ENCODE measurements around the gene HBG1. TPM values are rescaled to one million over a fixed set of nuclear protein-coding genes. Genes with fewer than 3 reads are reported as not detected.

Gene HBG1
- total RNA-seq, 1 donor from 2014 or later: not detected

DNA sequence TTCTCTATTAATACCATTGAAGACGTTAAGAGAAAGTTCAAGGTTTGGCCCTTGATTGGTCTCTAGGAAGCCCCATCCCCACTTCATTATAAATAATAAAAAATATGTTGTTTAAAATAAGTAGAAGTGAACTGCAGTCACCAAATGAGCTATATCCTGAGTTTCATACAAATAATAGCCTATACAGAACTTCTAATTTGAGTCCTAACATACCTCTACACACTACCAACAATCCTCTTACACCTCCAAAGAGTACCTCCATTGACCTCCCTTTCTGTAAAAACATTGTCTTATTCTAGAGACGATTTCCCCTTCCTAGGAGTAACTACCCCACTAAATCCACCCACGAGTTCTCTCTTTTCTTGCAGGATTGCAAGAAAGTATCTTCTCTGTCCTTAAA lies 8.2 kb downstream of the HBG1 start:
- Histone ChIP-seq H3K27me3 (ENCODE audit: control insufficient read depth, insufficient read depth, low read length) (no peaks in the 10 kb centered on the region), H3K4me3 (ENCODE audit: low read depth, low read length) (no peak overlapping the region), H3K36me3 (ENCODE audit: control insufficient read depth, insufficient read depth, low read length) (no peaks in the 10 kb centered on the region)
- no peak for DNase-seq (ENCODE audit: low read depth)
- TF ChIP-seq, protein P1, sequence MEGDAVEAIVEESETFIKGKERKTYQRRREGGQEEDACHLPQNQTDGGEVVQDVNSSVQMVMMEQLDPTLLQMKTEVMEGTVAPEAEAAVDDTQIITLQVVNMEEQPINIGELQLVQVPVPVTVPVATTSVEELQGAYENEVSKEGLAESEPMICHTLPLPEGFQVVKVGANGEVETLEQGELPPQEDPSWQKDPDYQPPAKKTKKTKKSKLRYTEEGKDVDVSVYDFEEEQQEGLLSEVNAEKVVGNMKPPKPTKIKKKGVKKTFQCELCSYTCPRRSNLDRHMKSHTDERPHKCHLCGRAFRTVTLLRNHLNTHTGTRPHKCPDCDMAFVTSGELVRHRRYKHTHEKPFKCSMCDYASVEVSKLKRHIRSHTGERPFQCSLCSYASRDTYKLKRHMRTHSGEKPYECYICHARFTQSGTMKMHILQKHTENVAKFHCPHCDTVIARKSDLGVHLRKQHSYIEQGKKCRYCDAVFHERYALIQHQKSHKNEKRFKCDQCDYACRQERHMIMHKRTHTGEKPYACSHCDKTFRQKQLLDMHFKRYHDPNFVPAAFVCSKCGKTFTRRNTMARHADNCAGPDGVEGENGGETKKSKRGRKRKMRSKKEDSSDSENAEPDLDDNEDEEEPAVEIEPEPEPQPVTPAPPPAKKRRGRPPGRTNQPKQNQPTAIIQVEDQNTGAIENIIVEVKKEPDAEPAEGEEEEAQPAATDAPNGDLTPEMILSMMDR (IDR thresholded peaks at IDR 0.05; ENCODE audit: insufficient read depth, low read length, poor library complexity, severe bottlenecking): no peak

DNA sequence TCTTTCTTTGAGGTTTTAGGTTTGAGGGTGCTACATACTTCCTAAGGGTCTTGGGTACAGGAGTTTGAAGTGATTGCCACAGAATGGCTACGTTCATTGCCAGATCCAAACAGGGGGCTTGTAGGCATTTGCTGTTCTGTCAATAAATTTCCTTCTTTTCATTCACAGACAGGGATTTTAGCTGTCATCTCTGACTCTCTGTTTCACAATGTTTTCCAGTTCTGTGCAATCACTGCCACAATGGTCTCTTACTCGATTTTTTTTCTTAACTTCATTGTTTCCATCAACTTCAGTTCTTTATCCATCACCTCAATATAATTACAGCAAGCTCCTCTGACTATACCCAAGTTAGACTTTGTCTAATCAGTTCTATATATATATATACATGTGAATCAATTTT lies 9.2 kb downstream of the HBG1 start:
- H3K27me3 ChIP-seq (ENCODE audit: control insufficient read depth, insufficient read depth, low read length): no peaks in the 10 kb centered on the region

DNA sequence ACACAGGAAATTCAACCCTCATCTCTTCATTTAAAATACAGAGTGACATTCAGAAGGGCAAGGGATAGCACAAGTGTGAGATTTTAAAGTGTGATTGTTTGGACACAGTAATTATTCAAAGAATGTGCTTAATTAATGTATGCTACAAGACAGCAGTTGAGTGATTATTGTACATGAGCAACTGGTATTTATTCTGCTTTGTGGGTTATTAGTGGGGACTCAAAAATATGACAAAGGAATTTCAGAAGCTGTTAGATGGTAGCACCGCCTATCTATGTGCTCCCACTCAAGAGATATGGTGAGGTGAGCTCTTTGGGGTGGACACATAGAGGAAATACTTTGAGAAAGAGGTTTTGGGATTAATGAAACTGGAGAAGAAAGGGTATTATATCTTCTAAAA lies 9.6 kb downstream of the HBG1 start:
- no peak for DNase-seq (ENCODE audit: low read depth)
- TF ChIP-seq, protein P1 (IDR thresholded peaks at IDR 0.05; ENCODE audit: insufficient read depth, low read length, poor library complexity, severe bottlenecking): no peak
- no peaks in the 10 kb centered on the region for H3K27me3 ChIP-seq (ENCODE audit: control insufficient read depth, insufficient read depth, low read length)

More for the DNA sequence above, 9.2 kb downstream of the HBG1 start:
- H3K36me3 ChIP-seq (ENCODE audit: control insufficient read depth, insufficient read depth, low read length): no peaks in the 10 kb centered on the region
- TF ChIP-seq, protein P1 (IDR thresholded peaks at IDR 0.05; ENCODE audit: insufficient read depth, low read length, poor library complexity, severe bottlenecking): no peak
- no peak overlapping the region for H3K4me3 ChIP-seq (ENCODE audit: low read depth, low read length)
- no peak for DNase-seq (ENCODE audit: low read depth)

DNA sequence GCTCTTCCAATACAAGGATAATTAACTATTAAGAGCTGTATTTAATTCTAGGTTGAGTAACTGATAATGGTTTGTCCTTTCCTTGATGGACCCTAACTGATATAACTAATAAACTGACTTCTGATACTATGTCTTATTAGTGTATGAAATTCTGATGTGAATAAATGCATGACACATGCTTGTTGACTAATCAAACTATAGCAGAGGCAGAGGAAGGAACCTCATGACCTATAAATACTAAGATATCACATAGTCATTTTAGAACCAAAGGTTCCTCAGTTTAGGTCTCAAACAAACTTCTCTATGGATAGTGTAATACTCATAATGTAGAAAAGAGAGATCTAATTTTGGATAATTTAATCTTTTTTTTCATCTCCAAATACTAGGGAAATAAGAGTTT lies 10.6 kb downstream of the HBG1 start:
- TF ChIP-seq, protein P1 (IDR thresholded peaks at IDR 0.05; ENCODE audit: insufficient read depth, low read length, poor library complexity, severe bottlenecking): no peak
- DNase-seq (ENCODE audit: low read depth): no peak

More for the DNA sequence above, 9.6 kb downstream of the HBG1 start:
- no peak overlapping the region for H3K4me3 ChIP-seq (ENCODE audit: low read depth, low read length)
- no peaks in the 10 kb centered on the region for H3K36me3 ChIP-seq (ENCODE audit: control insufficient read depth, insufficient read depth, low read length)

DNA sequence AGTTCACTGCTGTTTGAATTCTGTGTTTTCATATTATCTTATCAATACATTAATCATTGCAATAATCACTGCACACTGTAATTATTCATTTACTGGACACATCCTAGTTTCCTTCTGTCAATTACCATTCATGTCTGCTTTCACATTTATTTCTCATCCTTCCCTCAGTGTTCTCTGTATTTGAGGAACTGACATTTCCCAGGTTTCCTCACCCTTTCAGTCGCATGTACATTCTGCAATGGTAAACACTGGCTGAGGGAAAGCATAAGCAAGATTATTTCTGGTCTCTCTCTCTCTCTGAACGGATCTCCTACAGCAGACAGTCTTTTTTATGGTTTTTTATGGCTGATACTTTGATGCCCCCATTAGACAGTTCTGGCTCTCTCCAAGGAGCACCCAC lies 11.2 kb downstream of the HBG1 start:
- Histone ChIP-seq H3K36me3 (ENCODE audit: control insufficient read depth, insufficient read depth, low read length) (no peaks in the 10 kb centered on the region), H3K4me3 (ENCODE audit: low read depth, low read length) (no peak overlapping the region), H3K27me3 (ENCODE audit: control insufficient read depth, insufficient read depth, low read length) (no peaks in the 10 kb centered on the region)
- DNase-seq (ENCODE audit: low read depth): no peak
- TF ChIP-seq, protein P1 (IDR thresholded peaks at IDR 0.05; ENCODE audit: insufficient read depth, low read length, poor library complexity, severe bottlenecking): no peak

More for the DNA sequence above, 10.6 kb downstream of the HBG1 start:
- H3K27me3 ChIP-seq (ENCODE audit: control insufficient read depth, insufficient read depth, low read length): no peaks in the 10 kb centered on the region
- no peak overlapping the region for H3K4me3 ChIP-seq (ENCODE audit: low read depth, low read length)
- H3K36me3 ChIP-seq (ENCODE audit: control insufficient read depth, insufficient read depth, low read length): no peaks in the 10 kb centered on the region

DNA sequence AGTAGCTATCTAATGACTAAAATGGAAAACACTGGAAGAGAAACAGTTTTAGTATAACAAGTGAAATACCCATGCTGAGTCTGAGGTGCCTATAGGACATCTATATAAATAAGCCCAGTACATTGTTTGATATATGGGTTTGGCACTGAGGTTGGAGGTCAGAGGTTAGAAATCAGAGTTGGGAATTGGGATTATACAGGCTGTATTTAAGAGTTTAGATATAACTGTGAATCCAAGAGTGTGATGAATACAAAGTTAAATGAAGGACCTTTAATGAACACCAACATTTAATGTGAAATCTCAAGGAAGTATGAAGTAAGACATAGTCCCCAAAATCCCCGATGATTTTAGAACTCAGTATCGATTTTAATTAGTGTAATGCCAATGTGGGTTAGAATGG lies 12.2 kb downstream of the HBG1 start:
- TF ChIP-seq, protein P1 (IDR thresholded peaks at IDR 0.05; ENCODE audit: insufficient read depth, low read length, poor library complexity, severe bottlenecking): no peak
- DNase-seq (ENCODE audit: low read depth): no peak
- Histone ChIP-seq H3K36me3 (ENCODE audit: control insufficient read depth, insufficient read depth, low read length) (no peaks in the 10 kb centered on the region), H3K27me3 (ENCODE audit: control insufficient read depth, insufficient read depth, low read length) (no peaks in the 10 kb centered on the region), H3K4me3 (ENCODE audit: low read depth, low read length) (no peak overlapping the region)
